IPS-NIHi7 (cell line): ENCODE measurements around the gene RAI2.
"Not testable (repeated sequence)": the region's sequence is repeated elsewhere in the genome, so short reads cannot be mapped to it uniquely, and the experiment has no call there.

Experiments used
- DNase-seq: peaks from one replicate; pipeline ENCODE4 v3.0.0; 2012; ENCODE audit warnings: mixed read lengths; ENCODE audit errors: extremely low spot score

The RAI2 gene

DNA sequence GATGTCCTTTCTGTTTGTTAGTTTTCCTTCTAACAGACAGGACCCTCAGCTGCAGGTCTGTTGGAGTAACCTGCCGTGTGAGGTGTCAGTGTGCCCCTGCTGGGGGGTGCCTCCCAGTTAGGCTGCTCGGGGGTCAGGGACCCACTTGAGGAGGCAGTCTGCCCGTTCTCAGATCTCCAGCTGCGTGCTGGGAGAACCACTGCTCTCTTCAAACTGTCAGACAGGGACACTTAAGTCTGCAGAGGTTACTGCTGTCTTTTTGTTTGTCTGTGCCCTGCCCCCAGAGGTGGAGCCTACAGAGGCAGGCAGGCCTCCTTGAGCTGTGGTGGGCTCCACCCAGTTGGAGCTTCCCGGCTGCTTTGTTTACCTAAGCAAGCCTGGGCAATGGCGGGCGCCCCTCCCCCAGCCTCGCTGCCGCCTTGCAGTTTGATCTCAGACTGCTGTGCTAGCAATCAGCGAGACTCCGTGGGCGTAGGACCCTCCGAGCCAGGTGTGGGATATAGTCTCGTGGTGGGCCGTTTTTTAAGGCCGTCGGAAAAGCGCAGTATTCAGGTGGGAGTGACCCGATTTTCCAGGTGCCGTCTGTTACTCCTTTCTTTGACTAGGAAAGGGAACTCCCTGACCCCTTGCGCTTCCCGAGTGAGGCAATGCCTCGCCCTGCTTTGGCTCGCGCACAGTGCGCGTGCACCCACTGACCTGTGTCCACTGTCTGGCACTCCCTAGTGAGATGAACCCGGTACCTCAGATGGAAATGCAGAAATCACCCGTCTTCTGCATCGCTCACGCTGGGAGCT is 74.3 kb downstream of the RAI2 start:
- not testable (repeated sequence) for DNase-seq

DNA sequence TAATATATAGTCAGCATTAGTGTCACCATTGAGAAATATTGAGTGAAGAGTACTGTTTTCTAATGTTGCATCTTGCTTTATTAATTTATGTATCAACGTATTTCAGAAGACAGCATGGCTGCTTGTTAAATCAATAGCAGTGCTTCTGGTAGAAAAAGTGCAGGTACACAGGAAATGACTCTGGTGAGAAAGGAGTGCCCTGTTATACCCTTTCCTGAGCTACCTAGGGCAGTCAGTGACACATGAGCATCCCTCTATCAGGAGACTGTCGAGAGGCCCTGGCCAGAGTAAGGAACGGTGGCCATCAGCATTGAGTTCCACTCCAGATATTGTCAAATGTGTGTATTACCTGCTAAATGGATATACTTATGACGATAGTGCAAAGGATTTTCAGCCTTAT is 81.7 kb downstream of the RAI2 start:
- DNase-seq: no peak

GRCh38 chrX:17778997-17779396 is 82.1 kb downstream of the RAI2 start:
- DNase-seq: no peak

- DNase-seq: no peak
Measured at GRCh38 chrX:17774053-17774452, 87.0 kb downstream of the RAI2 start.

DNA sequence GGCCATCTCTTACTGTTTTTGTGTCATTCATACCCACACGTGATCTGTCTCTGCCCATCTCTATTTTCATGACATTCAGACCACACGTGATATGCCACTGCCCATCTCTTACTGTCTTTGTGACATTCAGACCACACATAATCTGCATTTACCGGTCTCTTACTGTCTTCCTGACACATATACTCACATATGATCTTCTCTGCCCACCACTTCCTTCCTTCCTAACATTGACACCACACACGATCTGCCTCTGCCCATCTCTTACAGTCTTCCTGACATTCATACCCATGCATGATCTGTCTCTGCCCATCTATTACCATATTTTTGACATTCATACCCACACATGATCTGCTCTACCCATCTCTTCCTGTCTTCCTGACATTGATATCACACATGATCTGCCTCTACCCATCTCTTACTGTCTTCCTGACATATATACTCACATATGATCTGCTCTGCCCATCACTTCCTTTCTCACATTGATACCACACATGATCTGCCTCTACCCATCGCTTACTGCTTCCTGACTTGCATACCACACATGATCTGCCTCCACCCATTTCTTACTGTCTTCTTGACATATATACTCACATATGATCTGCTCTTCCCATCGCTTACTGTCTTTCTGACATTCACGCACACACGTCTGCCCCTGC is 87.7 kb downstream of the RAI2 start:
- DNase-seq: no peak

DNA sequence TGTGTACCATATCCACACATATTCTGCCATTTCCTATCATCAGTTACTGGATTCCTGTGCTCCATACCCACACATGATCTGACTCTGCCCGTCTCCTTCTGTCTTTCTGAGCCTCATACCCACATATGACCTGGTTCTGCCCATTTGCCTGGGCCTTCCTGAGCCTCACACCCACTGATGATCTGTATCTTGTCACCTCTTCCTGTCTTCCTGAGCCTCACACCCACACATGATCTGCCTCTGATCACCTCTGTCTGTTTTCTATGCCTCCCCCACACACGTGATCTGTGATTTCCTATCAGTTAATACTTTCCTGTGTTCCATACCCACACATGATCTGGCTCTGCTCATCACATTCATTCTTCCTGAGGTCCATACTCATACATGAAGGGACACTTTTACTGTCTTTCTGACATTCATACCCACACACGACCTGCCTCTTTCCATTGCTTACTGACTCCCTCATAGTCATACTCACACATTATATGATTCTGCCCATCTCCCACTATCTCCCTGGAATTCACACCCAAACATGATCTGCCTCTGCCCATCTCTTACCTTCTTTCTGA is 91.3 kb downstream of the RAI2 start:
- DNase-seq: no peak

GRCh38 chrX:17768997-17769396 is 92.1 kb downstream of the RAI2 start:
- no peak for DNase-seq

DNA sequence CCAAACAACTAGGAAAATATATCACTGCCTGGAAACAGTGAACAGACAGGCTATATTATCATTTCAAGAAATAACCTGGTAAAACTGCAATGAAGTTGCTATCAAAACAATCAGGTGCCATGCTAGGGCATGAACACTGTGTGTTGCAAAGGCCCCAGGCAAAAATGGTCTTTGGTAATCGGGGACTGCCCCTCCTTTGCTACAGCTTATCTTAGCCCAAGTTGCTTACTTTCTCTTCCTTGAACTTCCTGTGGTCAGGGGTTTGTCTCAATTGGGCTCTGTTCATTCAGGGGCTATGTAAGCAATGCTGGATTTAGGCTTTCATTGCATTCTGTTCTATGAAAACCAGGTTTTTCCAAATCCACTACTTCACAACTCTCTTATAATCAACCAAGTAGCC is 93.4 kb downstream of the RAI2 start:
- no peak for DNase-seq

GRCh38 chrX:17759990-17760389 is 101.1 kb downstream of the RAI2 start:
- no peak for DNase-seq

- DNase-seq: no peak
Measured at GRCh38 chrX:17758382-17758781, 102.7 kb downstream of the RAI2 start.

DNA sequence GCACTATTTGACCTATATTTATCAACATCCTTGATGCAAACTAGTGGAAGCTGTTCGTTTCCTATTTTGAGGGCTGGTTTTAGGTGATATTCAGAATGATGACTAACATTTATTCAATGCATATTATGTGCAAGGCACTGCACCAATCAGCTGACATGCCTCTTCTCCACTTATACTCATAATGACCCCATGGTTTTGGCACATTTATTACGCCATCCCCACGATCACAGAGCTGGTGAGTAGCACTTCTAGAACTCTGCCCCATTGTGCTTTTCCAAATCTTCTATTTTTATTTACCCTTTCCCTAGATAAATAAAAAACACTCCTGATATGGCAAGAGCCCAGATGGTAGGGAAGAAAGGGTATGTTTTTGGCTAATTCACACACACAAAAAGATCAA is 110.7 kb downstream of the RAI2 start:
- no peak for DNase-seq
